Measurements from ENCODE around the gene OR10H2.
"Not testable (repeated sequence)": the region's sequence is repeated elsewhere in the genome, so short reads cannot be mapped to it uniquely, and the experiment has no call there.

Gene OR10H2

GRCh38 chr19:15727724-15728123, at the start of gene OR10H2:
OR10H2 (plus strand) TSS chr19:15728024; CDS start chr19:15728044, 20 bp downstream.
- no peak for DNase-seq

- no peak for DNase-seq
Measured at GRCh38 chr19:15679089-15679488, 48.7 kb upstream of the OR10H2 start.

GRCh38 chr19:15679865-15680264, 48.0 kb upstream of the OR10H2 start:
- not testable (repeated sequence) for DNase-seq

- DNase-seq = no peak
Measured at GRCh38 chr19:15680478-15681322, 47.1 kb upstream of the OR10H2 start.

- no peak for DNase-seq
Measured at GRCh38 chr19:15683411-15683810, 44.4 kb upstream of the OR10H2 start.

GRCh38 chr19:15684828-15685227, 43.0 kb upstream of the OR10H2 start:
- no peak for DNase-seq

GRCh38 chr19:15696654-15697194, 31.1 kb upstream of the OR10H2 start:
- DNase-seq = no peak

GRCh38 chr19:15701757-15702533, 25.9 kb upstream of the OR10H2 start:
- no peak for DNase-seq

- peak; percentile 94 for DNase-seq
Measured at GRCh38 chr19:15702534-15702930, 25.3 kb upstream of the OR10H2 start.

- DNase-seq = no peak
Measured at GRCh38 chr19:15714638-15715037, 13.2 kb upstream of the OR10H2 start.

GRCh38 chr19:15715642-15716041, 12.2 kb upstream of the OR10H2 start:
- DNase-seq = no peak

GRCh38 chr19:15717809-15718208, 10.0 kb upstream of the OR10H2 start:
- no peak for DNase-seq

- peak; percentile 9 for DNase-seq
Measured at GRCh38 chr19:15721268-15721667, 6.6 kb upstream of the OR10H2 start.

- no peak for DNase-seq
Measured at GRCh38 chr19:15722956-15723355, 4.9 kb upstream of the OR10H2 start.

- DNase-seq = no peak
Measured at GRCh38 chr19:15730538-15730937, 2.7 kb downstream of the OR10H2 start.

GRCh38 chr19:15732388-15732787, 4.6 kb downstream of the OR10H2 start:
- DNase-seq = no peak

- no peak for DNase-seq
Measured at GRCh38 chr19:15733895-15734294, 6.1 kb downstream of the OR10H2 start.

GRCh38 chr19:15737722-15738121, 9.9 kb downstream of the OR10H2 start, which contains the start of gene OR10H3:
OR10H3 (plus strand) TSS chr19:15737985; CDS start chr19:15741393, 3,408 bp downstream.
- DNase-seq = no peak

- no peak for DNase-seq
Measured at GRCh38 chr19:15740785-15741184, 13.0 kb downstream of the OR10H2 start.

GRCh38 chr19:15748239-15748638, 20.4 kb downstream of the OR10H2 start:
- no peak for DNase-seq

- no peak for DNase-seq
Measured at GRCh38 chr19:15758379-15758778, 30.6 kb downstream of the OR10H2 start.

GRCh38 chr19:15759962-15760565, 32.2 kb downstream of the OR10H2 start:
- no peak for DNase-seq

- no peak for DNase-seq
Measured at GRCh38 chr19:15769586-15769985, 41.8 kb downstream of the OR10H2 start.

Measured in GF-D8 (cell line).